ENCODE data around the gene ZNF451. TPM values are rescaled to one million over a fixed set of nuclear protein-coding genes. Genes with fewer than 3 reads are reported as not detected.

The ZNF451 gene
- total RNA-seq, 2 donors from 2014 or later, result 30.3 to 35.0 TPM

DNA sequence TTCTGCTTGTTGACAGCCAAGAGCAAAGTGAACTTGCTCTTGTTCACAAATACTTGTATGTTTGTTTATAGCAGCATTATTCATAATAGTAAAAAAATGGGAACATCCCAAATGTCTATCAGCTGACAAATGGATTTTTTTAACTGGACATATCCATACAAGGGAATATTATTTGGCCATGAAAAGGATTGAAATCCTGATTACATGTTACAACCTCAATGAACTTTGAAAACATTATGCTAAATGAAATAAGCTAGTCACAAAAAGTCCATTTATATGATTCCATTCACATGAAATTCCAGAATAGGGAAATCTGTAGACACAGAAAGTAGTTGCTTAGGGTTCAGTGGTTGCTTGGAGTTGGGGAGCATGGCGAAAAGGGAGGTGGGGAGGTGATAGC is 53.7 kb downstream of the ZNF451 start:
- DNase-seq, result no peak
- intact Hi-C loops (cut with DNase I), result no loop called here
- Histone ChIP-seq H3K9me3 (no peaks in the 10 kb centered on the region), H3K27ac (no peak overlapping the region), H3K36me3 (replicated peaks in 1 of 2; ENCODE audit: insufficient read depth in 1 of 2, low read depth in 2 of 2) (peaks cover 0 to 11% of the 10 kb centered on the region in 2 donors), H3K4me1 (no peaks in the 10 kb centered on the region), H3K27me3 (no peaks in the 10 kb centered on the region), H3K4me3 (no peak overlapping the region)
- no peak for TF ChIP-seq CTCF (IDR thresholded peaks at IDR 0.05)
- no peak for TF ChIP-seq POLR2A (IDR thresholded peaks at IDR 0.05)
- no peak for ATAC-seq
- 100% methylated on average over 1 of the region's 1 CpG for WGBS, 2 donors

DNA sequence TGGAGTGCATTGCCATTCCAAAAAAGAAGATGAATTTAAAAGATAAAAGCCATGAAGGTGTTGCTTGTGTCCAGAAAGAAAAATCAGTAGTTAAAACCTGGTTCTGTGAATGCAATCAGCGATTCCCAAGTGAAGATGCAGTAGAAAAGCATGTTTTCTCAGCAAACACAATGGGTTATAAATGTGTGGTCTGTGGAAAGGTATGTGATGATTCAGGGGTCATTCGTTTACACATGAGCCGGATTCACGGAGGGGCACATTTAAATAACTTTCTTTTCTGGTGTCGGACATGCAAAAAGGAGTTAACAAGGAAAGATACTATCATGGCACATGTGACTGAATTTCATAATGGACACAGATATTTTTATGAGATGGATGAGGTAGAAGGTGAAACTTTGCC is 57.4 kb downstream of the ZNF451 start:
- H3K27me3 ChIP-seq, result no peaks in the 10 kb centered on the region
- H3K36me3 ChIP-seq (replicated peaks in 1 of 2; ENCODE audit: insufficient read depth in 1 of 2, low read depth in 2 of 2), result peaks cover 0 to 7% of the 10 kb centered on the region in 2 donors
- H3K27ac ChIP-seq, result peak overlapping the region in 1 of 4 donors; percentile 23
- TF ChIP-seq CTCF (IDR thresholded peaks at IDR 0.05) (no peak), POLR2A (IDR thresholded peaks at IDR 0.05) (no peak)
- no peak for DNase-seq
- H3K4me1 ChIP-seq, result no peaks in the 10 kb centered on the region
- 87 to 88% methylated on average over 5 of the region's 5 CpGs for WGBS, 2 donors
- intact Hi-C loops (cut with DNase I), result no loop called here
- no peak overlapping the region for H3K4me3 ChIP-seq
- no peaks in the 10 kb centered on the region for H3K9me3 ChIP-seq
- no peak for ATAC-seq

- ATAC-seq (no peak), DNase-seq (no peak)
- Histone ChIP-seq H3K27me3 (no peaks in the 10 kb centered on the region), H3K4me1 (no peaks in the 10 kb centered on the region), H3K9me3 (no peaks in the 10 kb centered on the region), H3K4me3 (no peak overlapping the region), H3K36me3 (replicated peaks in 1 of 2; ENCODE audit: insufficient read depth in 1 of 2, low read depth in 2 of 2) (peaks cover 0 to 7% of the 10 kb centered on the region in 2 donors), H3K27ac (peak overlapping the region in 1 of 4 donors; percentile 23)
- WGBS, 2 donors, result 84 to 85% methylated on average over 7 of the region's 7 CpGs
- TF ChIP-seq CTCF (IDR thresholded peaks at IDR 0.05) (no peak), POLR2A (IDR thresholded peaks at IDR 0.05) (no peak)
- intact Hi-C loops (cut with DNase I), result no loop called here
These were observed 58.2 kb downstream of the ZNF451 start for GRCh38 chr6:57147955-57148858.

- intact Hi-C loops (cut with DNase I), result no loop called here
- Histone ChIP-seq H3K27me3 (no peaks in the 10 kb centered on the region), H3K36me3 (replicated peaks in 1 of 2; ENCODE audit: insufficient read depth in 1 of 2, low read depth in 2 of 2) (peaks cover 0 to 8% of the 10 kb centered on the region in 2 donors), H3K27ac (no peak overlapping the region), H3K9me3 (no peaks in the 10 kb centered on the region), H3K4me3 (no peak overlapping the region), H3K4me1 (no peaks in the 10 kb centered on the region)
- ATAC-seq (no peak), DNase-seq (no peak)
- no peak for TF ChIP-seq POLR2A (IDR thresholded peaks at IDR 0.05)
- no peak for TF ChIP-seq CTCF (IDR thresholded peaks at IDR 0.05)
These were observed 68.7 kb downstream of the ZNF451 start for GRCh38 chr6:57158658-57159057.

GRCh38 chr6:57159127-57159526 is 69.1 kb downstream of the ZNF451 start:
- WGBS, 2 donors, result 93 to 97% methylated on average over 2 of the region's 2 CpGs
- TF ChIP-seq CTCF (IDR thresholded peaks at IDR 0.05) (no peak), POLR2A (IDR thresholded peaks at IDR 0.05) (no peak)
- intact Hi-C loops (cut with DNase I), result no loop called here
- Histone ChIP-seq H3K4me1 (no peaks in the 10 kb centered on the region), H3K27me3 (no peaks in the 10 kb centered on the region), H3K36me3 (replicated peaks in 1 of 2; ENCODE audit: insufficient read depth in 1 of 2, low read depth in 2 of 2) (peaks cover 0 to 4% of the 10 kb centered on the region in 2 donors), H3K4me3 (no peak overlapping the region), H3K9me3 (no peaks in the 10 kb centered on the region), H3K27ac (no peak overlapping the region)
- DNase-seq (no peak), ATAC-seq (no peak)
